DND-41 (cell line): ENCODE data around the gene SHBG.

Experiments used
- ATAC-seq: fragments of 200-7000 bp; cut with Tn5 transposase; 3 replicates; pipeline ENCODE4 v1.9.1; 2021; ENCODE audit warnings: low read depth; ENCODE audit not compliant: insufficient read depth
- DNase-seq: peaks from one replicate; pipeline ENCODE4 v3.0.0-alpha.2; 2020
- H2AFZ ChIP-seq: 2 replicates; pipeline ENCODE4 v1.6.0; 2012; ENCODE audit warnings: low read depth, low read length
- H3K27ac ChIP-seq: 2 replicates; pipeline ENCODE4 v1.5.1; 2012; ENCODE audit warnings: low read length, inconsistent platforms
- H3K27me3 ChIP-seq: fragments of 200-600 bp; sonication (generic); 2 replicates; pipeline ENCODE4 v1.6.0; 2012; ENCODE audit warnings: low read length, mild to moderate bottlenecking, inconsistent platforms; ENCODE audit not compliant: insufficient read depth, poor library complexity
- H3K36me3 ChIP-seq: 2 replicates; pipeline ENCODE4 v1.5.1; 2012; ENCODE audit warnings: low read length, inconsistent platforms; ENCODE audit not compliant: insufficient read depth
- H3K4me1 ChIP-seq: 2 replicates; pipeline ENCODE4 v1.5.1; 2012; ENCODE audit warnings: mild to moderate bottlenecking, low read length; ENCODE audit not compliant: insufficient read depth
- H3K4me2 ChIP-seq: 2 replicates; pipeline ENCODE4 v1.6.0; 2012; ENCODE audit warnings: mild to moderate bottlenecking, moderate library complexity, low read length, inconsistent platforms; ENCODE audit not compliant: insufficient read depth
- H3K4me3 ChIP-seq, 2 experiments: fragments of 200-600 bp in 1 of 2; shearing (Covaris generic) in 1 of 2; 2 replicates each; pipeline ENCODE4 v1.5.1; 2012 to 2016; ENCODE audit warnings: inconsistent platforms in 2 of 2, low read length in 2 of 2, mild to moderate bottlenecking in 2 of 2, low read depth in 1 of 2, moderate library complexity in 1 of 2
- H3K79me2 ChIP-seq: 2 replicates; pipeline ENCODE4 v1.6.0; 2012; ENCODE audit warnings: low read length, inconsistent platforms; ENCODE audit not compliant: insufficient read depth
- H3K9ac ChIP-seq: 2 replicates; pipeline ENCODE4 v1.6.0; 2012; ENCODE audit warnings: low read depth, mild to moderate bottlenecking, inconsistent platforms, low read length, moderate library complexity
- H3K9me3 ChIP-seq: 2 replicates; pipeline ENCODE4 v1.5.1; 2012; ENCODE audit warnings: low read length, moderate library complexity, mild to moderate bottlenecking, inconsistent platforms; ENCODE audit not compliant: insufficient read depth, severe bottlenecking
- H4K20me1 ChIP-seq: 2 replicates; pipeline ENCODE4 v1.6.0; 2012; ENCODE audit warnings: low read length; ENCODE audit not compliant: insufficient read depth
- CTCF ChIP-seq: IDR thresholded peaks from 2 replicates; pipeline ENCODE4 v1.5.1; 2012; ENCODE audit warnings: borderline replicate concordance, low read length, moderate library complexity, mild to moderate bottlenecking; ENCODE audit not compliant: poor library complexity, severe bottlenecking; ENCODE audit errors: extremely low read depth
- EZH2 ChIP-seq: IDR thresholded peaks from 3 replicates; pipeline ENCODE4 v1.6.1; 2012; ENCODE audit warnings: borderline replicate concordance, low read depth, mild to moderate bottlenecking, moderate library complexity, low read length, inconsistent platforms; ENCODE audit not compliant: severe bottlenecking

SHBG gene

GRCh38 chr17:7588553-7589203 lies 41.3 kb upstream of the SHBG start:
- no peak for ATAC-seq
- H3K27me3 ChIP-seq: no peaks in the 10 kb centered on the region
- peaks cover 18% of the 10 kb centered on the region for H3K4me1 ChIP-seq
- H3K9me3 ChIP-seq: no peaks in the 10 kb centered on the region
- H3K9ac ChIP-seq: no peak overlapping the region
- no peak overlapping the region for H3K4me3 ChIP-seq
- H4K20me1 ChIP-seq: 0 out of 2 replicates have a peak, but pooled peaks cover 3% of the 10 kb centered on the region
- no peak for DNase-seq
- no peak overlapping the region for H3K4me2 ChIP-seq
- peaks cover 26% of the 10 kb centered on the region for H3K79me2 ChIP-seq
- no peak overlapping the region for H2AFZ ChIP-seq
- TF ChIP-seq EZH2 (no peak), CTCF (no peak)
- H3K36me3 ChIP-seq: peaks cover 79% of the 10 kb centered on the region
- H3K27ac ChIP-seq: no peak overlapping the region

GRCh38 chr17:7589204-7589868 lies 40.6 kb upstream of the SHBG start:
- 0 out of 2 replicates have a peak, but pooled peaks cover 3% of the 10 kb centered on the region for H4K20me1 ChIP-seq
- no peaks in the 10 kb centered on the region for H3K27me3 ChIP-seq
- no peak for DNase-seq
- no peak for ATAC-seq
- H3K4me3 ChIP-seq: no peak overlapping the region
- H3K4me1 ChIP-seq: peaks cover 16% of the 10 kb centered on the region
- H3K36me3 ChIP-seq: peaks cover 86% of the 10 kb centered on the region
- TF ChIP-seq CTCF: no peak
- TF ChIP-seq EZH2: no peak
- no peaks in the 10 kb centered on the region for H3K9me3 ChIP-seq
- no peak overlapping the region for H3K9ac ChIP-seq
- no peak overlapping the region for H2AFZ ChIP-seq
- no peak overlapping the region for H3K27ac ChIP-seq
- no peak overlapping the region for H3K4me2 ChIP-seq
- peaks cover 23% of the 10 kb centered on the region for H3K79me2 ChIP-seq

GRCh38 chr17:7589891-7590691 lies 39.8 kb upstream of the SHBG start, which contains the start of gene SOX15:
TSS of gene SOX15 (minus strand) at chr17:7590094. CDS start at chr17:7589676, 418 bp downstream.
- Histone ChIP-seq H2AFZ (no peak within 1 kb of the TSS), H3K4me1 (peaks cover 8% of the 10 kb centered on the region), H3K36me3 (peaks cover 92% of the 10 kb centered on the region), H3K9ac (no peak within 1 kb of the TSS), H3K4me2 (no peak within 1 kb of the TSS), H3K27me3 (no peaks in the 10 kb centered on the region), H3K4me3 (no peak within 1 kb of the TSS), H4K20me1 (0 out of 2 replicates have a peak, but pooled peaks cover 3% of the 10 kb centered on the region), H3K9me3 (no peaks in the 10 kb centered on the region), H3K27ac (no peak within 1 kb of the TSS), H3K79me2 (peaks cover 16% of the 10 kb centered on the region)
- DNase-seq (no peak), ATAC-seq (no peak)
- no peak for TF ChIP-seq EZH2
- TF ChIP-seq CTCF: no peak
